Neural cell (in vitro differentiated cells): ENCODE data around the gene TIE1.

Experiments
- EZH2 ChIP-seq: fragments of 200-600, 300-800 bp; shearing (Covaris generic), sonication (generic); IDR thresholded peaks from 2 replicates; pipeline ENCODE4 v1.6.1; 2014; ENCODE audit warnings: antibody characterized with exemption, low read length, borderline replicate concordance, mild to moderate bottlenecking; ENCODE audit not compliant: insufficient read depth, poor library complexity, severe bottlenecking
- REST ChIP-seq: IDR thresholded peaks from 2 replicates; pipeline ENCODE4 v1.6.1; 2012; ENCODE audit warnings: borderline replicate concordance
- TAF1 ChIP-seq: IDR thresholded peaks from 2 replicates; pipeline ENCODE4 v1.6.1; 2012; ENCODE audit warnings: low read depth

- TF ChIP-seq TAF1: no peak
- TF ChIP-seq REST: no peak
- no peak for TF ChIP-seq EZH2
Observed at GRCh38 chr1:43267818-43268425, 32.9 kb upstream of the TIE1 start.
